ENCODE data around the gene CFAP43.

- TF ChIP-seq CTCF (IDR thresholded peaks at IDR 0.05) (no peak), POLR2A (IDR thresholded peaks at IDR 0.05) (no peak), EP300 (IDR thresholded peaks at IDR 0.05) (no peak)
Measured at GRCh38 chr10:104139221-104139620, 92.9 kb downstream of the CFAP43 start.

Data from sigmoid colon (tissue), 4 donors.